GM19023 (cell line): ENCODE measurements around the gene BMPR1B.

Experiments used
- ATAC-seq: cut with Tn5 transposase; IDR thresholded peaks from one replicate; pipeline ENCODE4 v1.9.1; 2021; ENCODE audit warnings: mild to moderate bottlenecking, moderate library complexity; ENCODE audit not compliant: unreplicated experiment

Gene BMPR1B

GRCh38 chr4:94762326-94762725 lies 4.6 kb downstream of the BMPR1B start:
- ATAC-seq, result no peak

GRCh38 chr4:94763005-94763404 lies 5.2 kb downstream of the BMPR1B start:
- ATAC-seq, result no peak

GRCh38 chr4:94763500-94763899 lies 5.7 kb downstream of the BMPR1B start:
- no peak for ATAC-seq

- no peak for ATAC-seq
These were observed 6.3 kb downstream of the BMPR1B start for GRCh38 chr4:94764069-94764468.

- no peak for ATAC-seq
These were observed 7.4 kb downstream of the BMPR1B start for GRCh38 chr4:94765174-94765573.

- ATAC-seq, result no peak
These were observed 7.9 kb downstream of the BMPR1B start for GRCh38 chr4:94765648-94766047.

- no peak for ATAC-seq
These were observed 9.1 kb downstream of the BMPR1B start for GRCh38 chr4:94766856-94767255.

- ATAC-seq, result no peak
These were observed 9.7 kb downstream of the BMPR1B start for GRCh38 chr4:94767446-94767845.

- ATAC-seq, result no peak
These were observed 25.0 kb downstream of the BMPR1B start for GRCh38 chr4:94782707-94783106.

GRCh38 chr4:94791701-94792100 lies 33.9 kb downstream of the BMPR1B start:
- ATAC-seq, result no peak

- no peak for ATAC-seq
These were observed 41.1 kb downstream of the BMPR1B start for GRCh38 chr4:94798808-94799207.

GRCh38 chr4:94801016-94801415 lies 43.3 kb downstream of the BMPR1B start:
- no peak for ATAC-seq

GRCh38 chr4:94802091-94802490 lies 44.3 kb downstream of the BMPR1B start:
- no peak for ATAC-seq

GRCh38 chr4:94803181-94803580 lies 45.4 kb downstream of the BMPR1B start:
- no peak for ATAC-seq

- ATAC-seq, result no peak
These were observed 46.9 kb downstream of the BMPR1B start for GRCh38 chr4:94804650-94805049.

- no peak for ATAC-seq
These were observed 48.6 kb downstream of the BMPR1B start for GRCh38 chr4:94806376-94806775.

GRCh38 chr4:94811643-94812042 lies 53.9 kb downstream of the BMPR1B start:
- no peak for ATAC-seq

GRCh38 chr4:94813221-94813620 lies 55.5 kb downstream of the BMPR1B start:
- no peak for ATAC-seq

- no peak for ATAC-seq
These were observed 56.5 kb downstream of the BMPR1B start for GRCh38 chr4:94814237-94814636.

GRCh38 chr4:94819371-94820168 lies 61.8 kb downstream of the BMPR1B start:
- no peak for ATAC-seq

- ATAC-seq, result no peak
These were observed 68.5 kb downstream of the BMPR1B start for GRCh38 chr4:94826206-94826605.

GRCh38 chr4:94827481-94828110 lies 69.8 kb downstream of the BMPR1B start:
- no peak for ATAC-seq

GRCh38 chr4:94828882-94829281 lies 71.1 kb downstream of the BMPR1B start:
- no peak for ATAC-seq
